NCI-H1436 treated with DMSO at 0.1 percent for 48 hours (cell line): ENCODE results near the gene ACSS2.

Experiments used
- DNase-seq: peaks from one replicate; lab custom pipeline; 2025; lab: John Stamatoyannopoulos, UW

The ACSS2 gene

DNA sequence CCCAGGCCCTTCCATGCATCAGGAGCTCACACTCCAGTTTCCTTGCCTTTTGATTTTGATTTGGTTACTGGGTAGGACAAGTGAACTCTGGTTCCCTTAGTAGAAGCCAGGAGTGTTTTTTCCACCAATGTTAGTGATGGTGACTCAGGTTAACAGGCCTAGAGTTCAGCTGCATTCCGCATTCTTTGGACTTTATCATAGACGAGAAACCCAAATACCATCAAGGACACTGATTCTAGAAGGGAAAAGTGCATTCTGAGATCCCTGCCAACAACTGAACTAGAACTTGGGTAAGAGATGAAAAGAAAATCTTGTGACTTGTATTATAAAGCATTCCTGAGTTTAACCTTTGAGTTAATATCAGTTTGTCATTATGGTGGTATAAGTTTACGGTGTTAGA, 70.2 kb downstream of the ACSS2 start:
- DNase-seq, result no peak

GRCh38 chr20:34947336-34947735, 70.9 kb downstream of the ACSS2 start:
- DNase-seq, result no peak

- no peak for DNase-seq
Observed at GRCh38 chr20:34948030-34948429, 71.6 kb downstream of the ACSS2 start.

DNA sequence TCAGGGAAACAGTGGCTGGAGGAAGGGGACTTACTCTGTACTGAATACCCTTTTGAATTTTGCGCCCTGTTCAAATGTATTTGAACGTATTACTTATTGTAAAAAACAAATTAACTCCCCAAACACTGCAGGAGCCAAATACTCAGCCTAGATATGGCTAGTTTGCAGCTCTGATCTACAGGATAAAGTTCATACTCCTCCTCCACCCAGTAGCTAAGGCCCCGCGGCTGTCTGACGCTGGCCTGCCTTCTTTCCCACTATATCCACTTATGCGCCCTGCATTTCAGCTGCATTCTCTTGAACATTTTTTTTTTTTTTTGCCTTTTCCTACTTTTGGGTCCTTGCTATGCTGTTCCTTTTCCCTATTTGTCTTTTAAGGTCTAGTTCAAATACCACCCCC, 72.7 kb downstream of the ACSS2 start:
- DNase-seq, result no peak

GRCh38 chr20:34951252-34951651, 74.8 kb downstream of the ACSS2 start:
- DNase-seq, result no peak

- no peak for DNase-seq
Observed at GRCh38 chr20:34951652-34952051, 75.2 kb downstream of the ACSS2 start.

DNA sequence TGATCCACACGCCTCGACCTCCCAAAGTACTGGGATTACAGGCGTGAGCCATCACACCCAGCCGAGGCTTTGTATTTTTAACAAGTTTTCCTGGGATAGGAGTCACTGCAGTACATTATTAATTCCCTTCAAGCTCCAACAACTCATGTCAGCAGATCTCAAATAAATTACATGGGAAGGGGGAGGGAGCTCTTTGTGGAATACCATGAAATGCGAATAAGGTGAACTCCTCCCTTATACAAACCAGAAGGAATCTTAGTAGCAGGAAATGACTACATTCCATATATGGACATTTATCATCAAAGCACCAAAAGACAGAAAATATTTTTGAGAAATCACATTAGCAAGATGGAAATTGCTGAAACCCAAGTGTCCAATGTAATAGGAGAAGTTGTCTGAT, 76.3 kb downstream of the ACSS2 start:
- no peak for DNase-seq

DNA sequence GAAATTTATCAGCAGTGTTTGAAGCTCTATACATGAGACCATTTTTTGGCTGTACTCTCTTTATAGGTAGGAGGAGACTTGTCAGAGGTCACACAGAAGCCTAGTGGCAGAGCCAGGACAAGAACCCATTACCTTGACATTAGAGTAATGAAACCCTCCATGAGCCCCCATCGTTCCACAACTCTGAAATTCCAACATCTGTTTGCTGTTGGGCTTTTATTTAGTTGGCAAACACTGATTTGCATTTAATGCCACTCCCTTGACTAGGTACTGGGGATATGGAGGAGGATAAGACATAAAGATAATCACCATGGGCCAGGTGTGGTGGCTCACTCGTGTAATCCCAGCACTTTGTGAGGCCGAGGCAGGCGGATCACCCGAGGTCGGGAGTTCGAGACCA, 77.5 kb downstream of the ACSS2 start:
- no peak for DNase-seq

DNA sequence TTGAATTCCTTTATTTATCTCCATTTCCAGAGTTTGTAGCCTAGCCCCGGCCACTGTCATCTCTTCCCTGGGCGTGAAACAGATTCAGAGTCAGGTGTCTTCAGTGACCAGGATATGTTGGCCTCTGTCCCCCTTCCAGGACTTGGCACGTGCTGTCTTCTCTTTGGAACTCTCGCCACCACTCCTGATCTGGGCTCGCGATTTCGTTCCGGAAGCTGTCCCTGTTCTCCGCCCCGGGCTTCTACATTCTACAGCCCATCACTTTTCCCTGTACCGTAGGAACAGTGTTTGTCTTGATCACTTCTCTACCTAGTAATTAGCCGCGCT, 78.5 kb downstream of the ACSS2 start:
- no peak for DNase-seq

GRCh38 chr20:34955231-34956040, 79.0 kb downstream of the ACSS2 start, which contains the start of the genes GSS and MYH7B:
Gene GSS, minus strand, starts transcription at chr20:34955806. Its CDS starts 3,954 bp downstream, at chr20:34951852.
Gene MYH7B, plus strand, starts transcription at chr20:34955868. Its CDS starts 22,138 bp downstream, at chr20:34978006.
- DNase-seq, result peak; percentile 63

- no peak for DNase-seq
Observed at GRCh38 chr20:34956041-34956458, 79.6 kb downstream of the ACSS2 start.

DNA sequence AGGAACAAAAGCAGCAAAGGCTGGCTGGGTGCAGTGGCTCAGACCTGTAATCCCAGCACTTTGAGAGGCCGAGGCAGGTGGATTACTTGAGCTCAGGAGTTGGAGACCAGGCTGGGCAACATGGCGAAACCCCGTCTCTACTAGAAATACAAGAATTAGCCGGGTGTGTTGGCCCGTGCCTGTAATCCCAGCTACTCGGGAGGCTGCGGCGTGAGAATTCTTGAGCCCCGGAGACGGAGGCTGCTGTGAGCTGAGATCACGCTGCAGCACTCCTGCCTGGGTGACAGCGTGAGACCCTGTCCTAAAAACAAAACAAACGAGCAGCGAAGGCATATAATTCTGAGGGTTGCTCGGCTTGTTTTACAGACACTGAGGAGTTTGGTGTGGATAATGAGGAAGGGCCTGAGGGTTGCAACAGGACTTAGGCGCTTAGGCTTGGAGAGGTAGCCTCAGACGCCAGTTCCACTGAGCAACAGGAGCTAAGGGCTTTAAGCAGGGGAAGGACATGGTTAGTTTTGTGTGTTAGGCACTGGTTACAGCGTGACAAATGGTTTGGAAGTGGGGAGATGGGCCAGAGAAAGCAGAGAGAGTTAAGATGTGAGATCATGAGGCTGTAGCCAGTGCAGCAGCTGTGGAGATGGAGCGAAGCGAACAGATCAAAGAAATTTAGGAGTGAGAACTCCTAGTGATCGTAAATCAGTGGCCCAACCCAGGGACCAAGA, 80.5 kb downstream of the ACSS2 start:
- DNase-seq, result no peak

GRCh38 chr20:34964486-34964885, 88.1 kb downstream of the ACSS2 start:
- no peak for DNase-seq

GRCh38 chr20:34965051-34965450, 88.6 kb downstream of the ACSS2 start:
- no peak for DNase-seq

GRCh38 chr20:34967421-34967820, 91.0 kb downstream of the ACSS2 start:
- no peak for DNase-seq

DNA sequence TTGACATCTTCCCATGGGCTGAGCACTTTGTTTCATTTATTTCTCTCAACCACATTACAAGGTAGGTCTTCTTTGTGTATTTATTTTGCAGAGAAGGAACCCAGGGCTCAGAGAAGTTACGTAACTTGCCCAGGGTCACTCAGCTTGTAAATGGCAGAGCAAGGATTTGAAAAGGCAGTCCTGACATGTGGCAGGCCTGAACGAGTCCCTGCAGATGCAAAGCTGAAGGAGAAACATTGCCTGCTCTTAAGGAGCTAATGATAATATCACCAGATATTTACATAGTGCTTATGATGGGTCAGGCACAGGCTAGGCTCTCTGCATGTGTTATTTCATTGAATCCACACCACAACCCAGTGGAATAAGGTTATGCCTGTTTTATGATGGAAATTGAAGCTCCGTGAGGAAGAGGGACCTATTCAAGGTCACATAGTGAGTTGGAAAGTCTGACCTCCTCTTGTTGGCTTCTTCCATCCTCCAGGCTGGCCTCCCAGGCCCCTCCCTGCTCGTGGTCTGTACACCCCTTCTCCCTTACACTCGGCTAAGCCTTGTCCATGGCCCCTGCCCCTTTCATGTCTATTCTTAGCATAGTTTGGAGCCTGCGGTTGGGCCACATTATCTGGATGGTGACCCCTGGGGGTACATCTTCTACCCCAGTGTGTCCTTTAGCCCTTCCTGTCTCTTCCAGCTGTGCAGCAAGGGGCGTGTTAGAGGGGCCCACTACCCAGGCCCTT, 91.8 kb downstream of the ACSS2 start:
- no peak for DNase-seq

DNA sequence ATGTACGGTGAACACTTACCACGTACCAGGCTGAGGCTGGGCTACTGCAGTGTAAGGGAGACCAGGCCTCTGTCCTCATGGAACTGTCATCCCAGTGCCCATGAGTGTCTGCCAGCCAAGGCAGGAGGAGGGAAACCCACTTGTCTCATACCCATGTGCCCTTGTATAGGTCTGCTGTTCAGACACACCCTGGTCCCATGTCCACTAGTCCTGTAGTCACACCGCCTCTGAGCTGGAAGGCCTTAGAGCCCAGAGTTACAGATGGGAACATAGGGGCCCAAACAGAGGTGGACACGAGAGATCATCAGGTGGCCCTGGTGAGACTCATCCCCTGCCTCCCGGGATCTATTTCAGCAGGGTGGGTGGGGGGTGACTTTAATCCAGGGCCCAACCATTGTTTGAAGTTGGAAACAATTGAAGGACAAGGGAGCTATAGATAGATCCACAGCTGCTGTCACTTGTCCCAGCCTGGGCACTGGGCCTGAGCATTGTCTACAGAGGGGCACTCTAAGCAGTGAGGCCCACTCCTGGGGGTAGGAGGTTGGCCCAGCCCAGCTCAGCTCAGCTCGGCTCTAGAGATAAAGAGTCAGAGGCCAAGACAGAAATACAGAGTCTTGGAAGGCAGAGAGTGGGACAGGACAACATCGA, 93.9 kb downstream of the ACSS2 start:
- DNase-seq, result no peak

- DNase-seq, result no peak
Observed at GRCh38 chr20:34970846-34971560, 94.6 kb downstream of the ACSS2 start.

GRCh38 chr20:34971561-34972235, 95.3 kb downstream of the ACSS2 start:
- DNase-seq, result no peak

GRCh38 chr20:34974246-34974645, 97.8 kb downstream of the ACSS2 start:
- DNase-seq, result no peak

DNA sequence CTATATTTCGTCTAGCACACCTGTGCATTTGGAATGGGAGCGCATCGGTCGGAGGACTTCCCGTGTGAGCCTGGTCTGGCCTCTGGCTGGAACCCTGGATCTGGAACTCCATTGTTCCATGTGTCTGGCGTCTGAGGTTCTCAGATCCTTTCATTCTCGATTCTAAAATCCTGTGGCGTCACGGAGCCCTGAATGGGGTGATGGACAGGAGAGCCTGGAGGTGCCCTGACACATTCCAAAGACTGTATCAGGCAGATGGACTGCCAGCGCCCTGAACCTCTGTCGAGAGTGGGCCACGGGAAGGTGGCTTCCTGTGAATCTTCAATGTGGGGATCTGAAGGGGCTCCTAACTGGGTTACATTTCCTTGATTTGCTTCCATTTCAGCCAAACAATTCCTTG, 99.9 kb downstream of the ACSS2 start:
- no peak for DNase-seq
